ENCODE measurements around the gene WIPF2.
A peak's percentile ranks its signal among the peaks of the same experiment; 100 is the strongest.

WIPF2 gene

GRCh38 chr17:40253565-40253964, 34.5 kb downstream of the WIPF2 start:
- no peak for DNase-seq

- DNase-seq: no peak
Observed at GRCh38 chr17:40259505-40259904, 40.4 kb downstream of the WIPF2 start.

GRCh38 chr17:40260528-40260927, 41.4 kb downstream of the WIPF2 start:
- DNase-seq: no peak

DNA sequence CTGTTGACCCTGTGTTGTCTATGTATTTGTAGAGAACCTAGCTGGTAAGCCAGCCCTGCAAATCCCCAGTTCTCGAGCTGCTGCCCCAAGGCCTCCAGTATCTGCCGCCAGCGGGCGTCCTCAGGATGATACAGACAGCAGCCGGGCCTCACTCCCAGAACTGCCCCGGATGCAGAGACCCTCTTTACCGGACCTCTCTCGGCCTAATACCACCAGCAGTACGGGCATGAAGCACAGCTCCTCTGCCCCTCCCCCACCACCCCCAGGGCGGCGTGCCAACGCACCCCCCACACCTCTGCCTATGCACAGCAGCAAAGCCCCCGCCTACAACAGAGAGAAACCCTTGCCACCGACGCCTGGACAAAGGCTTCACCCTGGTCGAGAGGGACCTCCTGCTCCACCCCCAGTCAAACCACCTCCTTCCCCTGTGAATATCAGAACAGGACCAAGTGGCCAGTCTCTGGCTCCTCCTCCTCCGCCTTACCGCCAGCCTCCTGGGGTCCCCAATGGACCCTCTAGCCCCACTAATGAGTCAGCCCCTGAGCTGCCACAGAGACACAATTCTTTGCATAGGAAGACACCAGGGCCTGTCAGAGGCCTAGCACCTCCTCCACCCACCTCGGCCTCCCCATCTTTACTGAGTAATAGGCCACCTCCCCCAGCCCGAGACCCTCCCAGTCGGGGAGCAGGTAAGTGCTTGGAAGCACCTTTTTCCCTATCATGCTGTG, 45.5 kb downstream of the WIPF2 start:
- DNase-seq: no peak

- DNase-seq: no peak
Observed at GRCh38 chr17:40265337-40265736, 46.2 kb downstream of the WIPF2 start.

- no peak for DNase-seq
Observed at GRCh38 chr17:40266882-40267281, 47.8 kb downstream of the WIPF2 start.

DNA sequence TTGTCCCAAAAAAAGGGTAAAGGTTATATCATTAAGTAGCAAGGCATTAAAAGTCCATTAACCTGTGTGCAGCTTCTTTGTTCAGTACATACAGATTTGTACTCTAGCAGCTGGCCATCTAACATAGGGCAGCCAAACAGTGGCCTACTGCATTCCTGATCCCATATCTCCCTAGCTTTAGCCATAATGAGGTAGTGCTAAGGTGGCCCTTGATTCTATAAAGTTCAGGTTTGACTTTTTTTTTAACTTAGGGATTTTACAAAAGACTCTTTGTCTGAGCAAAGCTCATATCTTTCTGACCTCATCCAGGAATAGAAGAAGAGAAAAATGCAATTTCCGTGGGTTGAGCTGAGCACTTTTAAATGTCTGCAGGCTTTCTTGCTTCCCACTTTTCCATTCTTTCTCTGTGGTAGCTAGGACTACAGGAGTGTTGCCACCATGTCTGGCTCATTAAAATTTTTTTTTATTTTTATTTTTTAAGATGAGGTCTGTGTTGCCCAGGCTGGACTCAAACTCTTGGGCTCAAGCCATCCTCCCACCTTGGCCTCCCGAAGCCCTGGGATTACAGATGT, 49.1 kb downstream of the WIPF2 start:
- no peak for DNase-seq

- DNase-seq: no peak
Observed at GRCh38 chr17:40278414-40278813, 59.3 kb downstream of the WIPF2 start.

- no peak for DNase-seq
Observed at GRCh38 chr17:40279402-40279801, 60.3 kb downstream of the WIPF2 start.

- DNase-seq: no peak
Observed at GRCh38 chr17:40281663-40282062, 62.6 kb downstream of the WIPF2 start.

DNA sequence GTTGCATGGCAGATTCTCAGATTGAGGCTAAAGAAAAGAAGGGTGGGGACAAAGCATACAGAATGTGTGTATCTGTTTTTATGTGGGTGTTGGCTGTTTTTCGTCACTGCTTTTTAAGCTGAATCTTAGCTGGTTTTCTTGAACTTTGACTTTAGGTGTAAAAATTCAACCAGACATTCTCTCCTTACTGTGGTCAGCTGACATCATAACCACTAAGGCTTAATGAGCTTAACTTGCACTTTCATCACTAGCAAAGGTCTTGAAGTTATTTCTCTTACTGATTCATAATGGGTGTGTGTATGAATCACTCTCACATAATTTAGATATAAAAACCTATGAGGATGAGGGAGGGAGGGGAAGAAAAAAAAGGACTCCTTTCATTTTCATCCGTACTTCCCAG, 64.6 kb downstream of the WIPF2 start:
- DNase-seq: no peak

DNA sequence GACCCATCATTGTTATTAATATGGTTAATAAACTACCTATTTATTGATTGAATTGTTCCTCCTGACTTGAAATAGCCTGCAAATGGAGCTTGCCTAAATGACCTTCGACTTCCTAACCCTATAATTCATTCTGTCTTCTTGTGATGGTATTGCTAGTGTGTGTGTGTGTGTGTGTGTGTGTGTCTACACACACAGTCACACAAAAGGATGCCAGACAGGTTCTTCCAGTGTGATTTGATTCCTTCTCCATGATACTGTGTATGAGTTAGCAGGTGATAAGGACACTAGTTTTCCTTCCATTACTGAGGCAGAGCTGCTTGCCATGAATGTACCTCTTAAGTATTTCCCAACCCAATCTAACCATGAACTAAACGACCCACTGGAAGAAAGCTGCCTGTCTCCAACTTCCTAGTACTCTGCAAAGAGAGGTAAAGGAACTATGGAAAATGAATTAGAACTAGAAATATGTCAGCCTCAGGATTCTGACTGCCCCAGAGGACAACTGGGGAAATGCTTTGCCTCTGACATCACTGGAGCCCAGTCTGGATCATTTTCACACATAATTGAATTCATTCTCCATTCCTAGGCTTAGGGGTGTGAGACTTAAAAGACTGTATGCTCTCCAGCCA, 65.1 kb downstream of the WIPF2 start:
- DNase-seq: no peak

GRCh38 chr17:40286473-40286872, 67.4 kb downstream of the WIPF2 start:
- DNase-seq: no peak

GRCh38 chr17:40287159-40287493, 68.0 kb downstream of the WIPF2 start:
- no peak for DNase-seq

GRCh38 chr17:40287494-40288369, 68.6 kb downstream of the WIPF2 start, which contains the start of gene CDC6:
TSS of gene CDC6 (plus strand) at chr17:40287879. CDS start at chr17:40289421, 1,542 bp downstream.
- DNase-seq: peak; percentile 99

GRCh38 chr17:40290629-40291280, 71.7 kb downstream of the WIPF2 start:
- DNase-seq: no peak

GRCh38 chr17:40291281-40291664, 72.2 kb downstream of the WIPF2 start:
- no peak for DNase-seq

GRCh38 chr17:40293363-40293762, 74.3 kb downstream of the WIPF2 start:
- no peak for DNase-seq

DNA sequence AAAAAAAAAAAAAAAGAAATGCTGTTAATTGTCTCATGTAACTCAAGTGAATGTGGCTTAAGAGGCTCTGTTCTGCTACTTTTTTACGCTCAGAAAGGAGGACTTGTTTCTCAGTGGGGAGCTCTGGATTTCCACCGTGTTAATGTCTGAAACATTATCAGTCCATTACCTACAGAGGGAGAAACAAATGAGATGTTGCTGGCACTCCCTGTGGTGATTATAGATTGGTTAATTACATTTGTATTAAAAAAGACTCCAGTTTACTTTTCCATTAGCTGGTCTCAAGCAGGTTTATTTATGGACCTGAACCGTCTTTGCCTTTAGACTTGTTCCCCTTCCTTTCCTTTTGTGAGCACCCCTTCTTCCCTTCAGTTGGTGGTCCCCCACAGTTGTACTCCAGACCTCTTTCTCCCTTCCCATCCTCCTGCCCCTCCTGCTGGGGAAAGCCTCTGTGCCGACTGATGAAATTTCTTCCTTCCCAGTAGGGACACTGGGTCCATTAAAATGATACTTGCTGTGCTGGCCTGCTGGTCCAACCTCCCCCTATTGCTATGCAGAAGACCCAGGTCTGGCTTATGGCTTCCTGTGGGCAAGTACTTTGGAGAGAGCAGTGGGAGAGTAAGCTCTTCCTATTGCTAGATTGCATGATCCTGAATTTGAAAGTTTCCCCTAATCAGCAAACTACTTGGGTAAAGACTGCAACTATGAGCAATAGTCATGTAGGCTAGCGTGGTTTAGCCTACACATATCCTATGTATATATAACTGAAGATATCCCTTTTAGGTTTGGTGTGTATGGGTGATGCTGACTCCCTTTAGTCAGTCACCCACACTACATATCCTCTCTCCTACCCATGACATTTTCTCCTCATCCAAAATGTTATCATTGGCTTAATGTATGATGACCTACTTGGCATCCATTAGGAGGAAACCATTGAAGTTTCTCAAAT, 76.7 kb downstream of the WIPF2 start:
- DNase-seq: no peak

GRCh38 chr17:40297511-40297910, 78.4 kb downstream of the WIPF2 start:
- no peak for DNase-seq

- no peak for DNase-seq
Observed at GRCh38 chr17:40298726-40299125, 79.6 kb downstream of the WIPF2 start.

All from stimulated activated CD8-positive, alpha-beta memory T cell treated with anti-CD3 and anti-CD28 coated beads, Interleukin-4, amount 100 ng/mL, for 48 hours (primary cell).